BE2C (cell line): ENCODE results near the gene C21orf58.
"Not testable (repeated sequence)": the region's sequence is repeated elsewhere in the genome, so short reads cannot be mapped to it uniquely, and the experiment has no call there.

Experiments used
- DNase-seq: peaks from one replicate; pipeline ENCODE4 v3.0.0-alpha.2; 2020
- H3K27me3 ChIP-seq: fragments of 250-450 bp; sonication (Bioruptor Pico); 2 replicates; pipeline ENCODE4 v1.5.1; 2020; ENCODE audit warnings: mild to moderate bottlenecking
- H3K36me3 ChIP-seq: fragments of 250-450 bp; sonication (Bioruptor Pico); 2 replicates; pipeline ENCODE4 v1.5.1; 2020; ENCODE audit warnings: mild to moderate bottlenecking
- H3K4me1 ChIP-seq: fragments of 250-450 bp; sonication (Bioruptor Pico); 2 replicates; pipeline ENCODE4 v1.5.1; 2020
- H3K4me3 ChIP-seq: 2 replicates; pipeline ENCODE4 v1.5.1; 2011; ENCODE audit warnings: low read depth, low read length
- H3K9me3 ChIP-seq: fragments of 250-450 bp; sonication (Bioruptor Pico); 2 replicates; pipeline ENCODE4 v1.5.1; 2020
- TF ChIP-seq, protein P1 (sequence below): IDR thresholded peaks from 2 replicates; pipeline ENCODE4 v1.5.1; 2012; ENCODE audit warnings: mild to moderate bottlenecking, low read depth, low read length

Gene C21orf58

DNA sequence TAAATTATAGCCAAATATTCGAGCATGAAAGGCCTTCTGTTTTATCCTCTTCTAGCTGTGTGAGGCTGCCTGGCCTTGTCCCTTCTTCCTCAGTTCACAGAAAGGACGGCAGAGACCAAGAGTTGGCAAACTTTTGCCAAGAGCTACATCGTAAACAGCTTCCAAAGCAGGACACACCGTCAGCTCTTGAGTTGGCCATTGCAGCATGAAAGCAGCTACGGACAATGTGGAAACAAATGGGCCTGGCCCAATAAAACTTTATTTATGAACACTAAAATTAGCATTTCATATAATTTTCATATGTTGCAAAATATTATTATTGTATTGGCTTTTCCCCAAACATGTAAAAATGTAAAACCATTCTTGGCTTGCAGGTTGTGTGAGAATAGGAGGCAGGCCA lies 10.7 kb downstream of the C21orf58 start:
- H3K36me3 ChIP-seq, result peaks cover 20% of the 10 kb centered on the region
- no peaks in the 10 kb centered on the region for H3K4me1 ChIP-seq
- H3K27me3 ChIP-seq, result no peaks in the 10 kb centered on the region
- no peaks in the 10 kb centered on the region for H3K9me3 ChIP-seq
- no peak overlapping the region for H3K4me3 ChIP-seq
- no peak for DNase-seq
- TF ChIP-seq, protein P1, sequence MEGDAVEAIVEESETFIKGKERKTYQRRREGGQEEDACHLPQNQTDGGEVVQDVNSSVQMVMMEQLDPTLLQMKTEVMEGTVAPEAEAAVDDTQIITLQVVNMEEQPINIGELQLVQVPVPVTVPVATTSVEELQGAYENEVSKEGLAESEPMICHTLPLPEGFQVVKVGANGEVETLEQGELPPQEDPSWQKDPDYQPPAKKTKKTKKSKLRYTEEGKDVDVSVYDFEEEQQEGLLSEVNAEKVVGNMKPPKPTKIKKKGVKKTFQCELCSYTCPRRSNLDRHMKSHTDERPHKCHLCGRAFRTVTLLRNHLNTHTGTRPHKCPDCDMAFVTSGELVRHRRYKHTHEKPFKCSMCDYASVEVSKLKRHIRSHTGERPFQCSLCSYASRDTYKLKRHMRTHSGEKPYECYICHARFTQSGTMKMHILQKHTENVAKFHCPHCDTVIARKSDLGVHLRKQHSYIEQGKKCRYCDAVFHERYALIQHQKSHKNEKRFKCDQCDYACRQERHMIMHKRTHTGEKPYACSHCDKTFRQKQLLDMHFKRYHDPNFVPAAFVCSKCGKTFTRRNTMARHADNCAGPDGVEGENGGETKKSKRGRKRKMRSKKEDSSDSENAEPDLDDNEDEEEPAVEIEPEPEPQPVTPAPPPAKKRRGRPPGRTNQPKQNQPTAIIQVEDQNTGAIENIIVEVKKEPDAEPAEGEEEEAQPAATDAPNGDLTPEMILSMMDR, result no peak

DNA sequence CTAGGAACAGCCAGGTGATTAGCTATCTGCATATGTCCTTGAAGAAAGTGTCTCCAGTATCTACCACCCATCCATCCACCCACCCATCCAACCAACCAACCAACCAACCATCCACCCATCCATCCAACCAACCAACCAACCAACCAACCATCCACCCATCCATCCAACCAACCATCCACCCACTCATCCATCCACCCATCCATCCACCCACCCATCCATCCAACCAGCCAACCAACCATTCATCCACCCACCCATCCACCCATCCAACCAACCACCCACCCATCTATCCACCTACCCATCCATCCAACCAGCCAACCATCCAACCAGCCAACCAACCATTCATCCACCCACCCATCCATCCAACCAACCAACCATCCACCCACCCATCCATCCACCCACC lies 12.1 kb downstream of the C21orf58 start:
- no peak for DNase-seq
- Histone ChIP-seq H3K27me3 (no peaks in the 10 kb centered on the region), H3K9me3 (no peaks in the 10 kb centered on the region), H3K36me3 (peaks cover 22% of the 10 kb centered on the region), H3K4me3 (no peak overlapping the region), H3K4me1 (no peaks in the 10 kb centered on the region)
- TF ChIP-seq, protein P1, result no peak

DNA sequence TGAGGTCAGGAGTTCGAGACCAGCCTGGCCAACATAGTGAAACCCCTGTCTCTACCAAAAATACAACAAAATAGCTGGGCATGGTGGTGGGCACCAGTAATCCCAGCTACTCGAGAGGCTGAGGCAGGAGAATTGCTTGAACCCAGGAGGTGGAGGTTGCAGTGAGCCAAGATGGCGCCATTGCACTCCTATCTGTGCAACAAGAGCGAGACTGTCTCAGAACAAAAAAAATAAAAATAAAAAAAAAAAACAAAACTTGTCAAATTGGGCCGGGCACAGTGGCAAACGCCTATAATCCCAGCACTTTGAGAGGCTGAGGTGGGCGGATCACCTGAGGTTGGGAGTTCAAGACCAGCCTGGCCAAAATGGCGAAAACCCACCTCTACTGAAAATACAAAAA lies 13.4 kb downstream of the C21orf58 start:
- DNase-seq, H3K4me1 ChIP-seq, H3K4me3 ChIP-seq, H3K9me3 ChIP-seq, H3K27me3 ChIP-seq: not testable (repeated sequence)
- peaks cover 21% of the 10 kb centered on the region for H3K36me3 ChIP-seq

DNA sequence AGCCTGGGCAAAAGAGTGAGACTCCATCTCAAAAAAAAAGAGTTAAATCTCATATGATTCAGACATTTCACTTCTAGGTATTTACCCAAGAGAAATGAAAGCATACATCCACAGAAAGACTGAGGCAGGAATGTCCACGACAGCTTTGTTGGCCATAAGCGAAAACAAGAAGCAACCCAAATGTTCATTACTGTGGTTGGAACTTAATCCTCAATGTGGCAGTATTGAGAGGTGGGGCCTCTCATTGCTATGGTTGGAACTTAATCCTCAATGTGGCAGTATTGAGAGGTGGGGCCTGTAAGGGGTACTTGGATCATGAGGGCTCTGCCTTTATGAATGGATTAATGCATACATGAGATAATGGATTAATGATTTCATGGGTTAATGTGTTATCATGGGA lies 15.2 kb downstream of the C21orf58 start:
- no peak for DNase-seq
- Histone ChIP-seq H3K4me3 (no peak overlapping the region), H3K9me3 (no peaks in the 10 kb centered on the region), H3K36me3 (peaks cover 16% of the 10 kb centered on the region), H3K4me1 (no peaks in the 10 kb centered on the region), H3K27me3 (no peaks in the 10 kb centered on the region)
- TF ChIP-seq, protein P1, result no peak

DNA sequence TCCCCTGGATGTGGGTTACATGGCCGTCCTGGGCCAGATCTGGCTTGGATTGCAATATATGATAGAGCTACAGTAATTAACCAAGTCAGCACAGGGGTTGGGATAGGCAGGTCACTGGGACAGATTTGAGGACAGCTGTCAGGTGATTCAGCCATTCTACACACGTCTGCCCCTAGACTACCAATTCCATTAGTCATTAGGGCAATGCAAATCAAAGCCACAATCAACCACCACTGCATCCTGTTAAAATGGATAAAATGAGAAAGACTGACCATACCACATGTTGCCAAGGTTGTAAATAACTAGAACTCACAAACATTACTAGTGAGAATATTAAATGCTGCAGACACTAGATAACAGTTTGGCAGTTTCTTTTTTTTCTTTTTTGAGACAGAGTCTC lies 16.0 kb downstream of the C21orf58 start:
- no peak for DNase-seq
- Histone ChIP-seq H3K4me1 (no peaks in the 10 kb centered on the region), H3K4me3 (no peak overlapping the region), H3K27me3 (no peaks in the 10 kb centered on the region), H3K9me3 (no peaks in the 10 kb centered on the region), H3K36me3 (peaks cover 14% of the 10 kb centered on the region)
- TF ChIP-seq, protein P1, result no peak

DNA sequence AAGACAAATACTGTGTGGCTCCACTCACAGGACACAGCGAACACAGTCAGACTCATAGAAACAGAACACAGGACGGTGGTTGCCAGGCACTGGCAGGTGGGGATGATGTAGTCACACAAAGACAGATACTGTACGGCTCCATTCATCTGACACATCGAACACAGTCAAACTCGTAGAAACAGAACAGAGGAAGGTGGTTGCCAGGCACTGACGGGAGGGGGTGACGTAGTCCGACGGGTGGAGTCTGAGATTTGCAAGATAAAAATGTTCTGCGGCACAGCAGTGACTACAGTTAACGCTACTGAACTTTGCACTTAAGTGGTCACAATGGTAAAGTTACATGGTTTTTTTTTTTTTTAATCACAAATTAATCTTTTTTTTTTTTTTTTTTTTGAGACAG lies 18.7 kb downstream of the C21orf58 start:
- peaks cover 29% of the 10 kb centered on the region for H3K36me3 ChIP-seq
- H3K27me3 ChIP-seq, result no peaks in the 10 kb centered on the region
- DNase-seq, result no peak
- H3K4me3 ChIP-seq, result no peak overlapping the region
- no peaks in the 10 kb centered on the region for H3K4me1 ChIP-seq
- TF ChIP-seq, protein P1, result no peak
- H3K9me3 ChIP-seq, result no peaks in the 10 kb centered on the region

DNA sequence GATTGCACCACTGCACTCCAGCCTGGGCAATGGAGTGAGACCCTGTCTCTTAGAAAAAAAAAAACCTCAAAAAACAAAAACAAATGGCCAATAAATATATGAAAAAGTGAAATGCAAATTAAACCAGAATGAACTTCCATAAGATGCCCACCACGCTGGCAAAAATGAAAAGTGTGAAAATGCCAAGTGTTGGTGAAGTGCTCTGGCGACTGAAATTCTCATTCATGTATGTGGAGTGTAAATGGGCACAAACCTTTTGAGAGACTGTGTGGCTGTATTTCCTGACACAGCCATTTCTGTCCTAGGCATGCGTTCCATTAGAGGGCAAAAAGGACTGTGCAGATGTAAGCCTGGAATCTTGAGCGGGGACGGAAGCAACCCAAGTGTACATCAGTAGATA lies 19.2 kb downstream of the C21orf58 start:
- Histone ChIP-seq H3K4me1 (no peaks in the 10 kb centered on the region), H3K9me3 (no peaks in the 10 kb centered on the region), H3K27me3 (no peaks in the 10 kb centered on the region), H3K4me3 (no peak overlapping the region), H3K36me3 (peaks cover 29% of the 10 kb centered on the region)
- TF ChIP-seq, protein P1, result no peak
- DNase-seq, result no peak
